GM19452 (cell line): ENCODE data around the gene MSMB.
"Not testable (repeated sequence)": the region's sequence is repeated elsewhere in the genome, so short reads cannot be mapped to it uniquely, and the experiment has no call there.

ENCODE experiments used
- ATAC-seq: cut with Tn5 transposase; IDR thresholded peaks from one replicate; pipeline ENCODE4 v1.9.1; 2021; ENCODE audit not compliant: unreplicated experiment

Gene MSMB

GRCh38 chr10:46046261-46046660, at the start of gene MSMB:
Gene MSMB (minus strand): TSS chr10:46046269. CDS start chr10:46046237, 32 bp downstream.
- ATAC-seq, result no peak

GRCh38 chr10:46094931-46095750, 49.1 kb upstream of the MSMB start:
- no peak for ATAC-seq

- no peak for ATAC-seq
Observed at GRCh38 chr10:46094197-46094500, 48.1 kb upstream of the MSMB start.

GRCh38 chr10:46093316-46094196, 47.5 kb upstream of the MSMB start:
- not testable (repeated sequence) for ATAC-seq

GRCh38 chr10:46092524-46093081, 46.5 kb upstream of the MSMB start:
- ATAC-seq, result no peak

- no peak for ATAC-seq
Observed at GRCh38 chr10:46091828-46092523, 45.9 kb upstream of the MSMB start.

GRCh38 chr10:46091080-46091827, 45.2 kb upstream of the MSMB start:
- ATAC-seq, result no peak

- ATAC-seq, result no peak
Observed at GRCh38 chr10:46090258-46090812, 44.3 kb upstream of the MSMB start.

GRCh38 chr10:46087381-46087780, 41.3 kb upstream of the MSMB start:
- not testable (repeated sequence) for ATAC-seq

- no peak for ATAC-seq
Observed at GRCh38 chr10:46084321-46085165, 38.5 kb upstream of the MSMB start.

- no peak for ATAC-seq
Observed at GRCh38 chr10:46080886-46081285, 34.8 kb upstream of the MSMB start.

GRCh38 chr10:46079831-46080585, 33.9 kb upstream of the MSMB start:
- ATAC-seq, result no peak

GRCh38 chr10:46077731-46078413, 31.8 kb upstream of the MSMB start:
- ATAC-seq, result no peak

GRCh38 chr10:46077141-46077554, 31.1 kb upstream of the MSMB start:
- no peak for ATAC-seq

- no peak for ATAC-seq
Observed at GRCh38 chr10:46075869-46076268, 29.8 kb upstream of the MSMB start.

GRCh38 chr10:46074196-46074946, 28.3 kb upstream of the MSMB start:
- ATAC-seq, result no peak

GRCh38 chr10:46073564-46073963, 27.5 kb upstream of the MSMB start:
- ATAC-seq, result no peak
